ENCODE results near the gene AIP. TPM values are rescaled to one million over a fixed set of nuclear protein-coding genes. Genes with fewer than 3 reads are reported as not detected.

Gene AIP
- total RNA-seq, 3 donors from 2014 or later: 66.4 to 84.5 (median 69.8) TPM

GRCh38 chr11:67514116-67514515, 31.3 kb downstream of the AIP start:
- Histone ChIP-seq H3K36me3 (no peaks in the 10 kb centered on the region), H3K4me3 (no peak overlapping the region), H3K27me3 (no peaks in the 10 kb centered on the region), H3K9me3 (no peaks in the 10 kb centered on the region), H3K4me1 (no peaks in the 10 kb centered on the region), H3K27ac (no peak overlapping the region)
- TF ChIP-seq CTCF (IDR thresholded peaks at IDR 0.05) (no peak), POLR2A (IDR thresholded peaks at IDR 0.05) (no peak), POLR2AphosphoS5 (IDR thresholded peaks at IDR 0.05) (no peak)
- no peak for DNase-seq (ENCODE audit: low spot score in 2 of 2)
- intact Hi-C loops (cut with DNase I; ENCODE audit: low total_unique reads): no loop called here

DNA sequence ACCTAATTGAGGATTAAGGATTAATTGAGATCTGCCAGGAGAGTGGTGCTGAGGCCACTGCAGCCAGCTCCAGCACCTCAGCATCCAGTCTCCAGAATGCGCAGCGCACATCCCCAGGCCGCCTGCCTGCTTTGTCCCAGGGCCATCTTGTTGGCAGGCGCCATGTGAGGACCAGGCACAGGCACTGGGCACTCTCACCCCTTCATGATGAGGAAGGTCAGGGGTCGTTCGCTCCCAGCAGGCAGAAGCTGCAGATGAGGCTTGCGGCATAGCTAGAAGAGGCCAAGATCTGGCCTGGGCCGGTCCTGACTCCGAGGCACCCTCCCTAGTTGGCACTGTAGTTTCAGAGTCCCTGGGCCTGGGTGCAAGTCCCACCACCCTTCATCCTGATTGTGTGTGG, 34.0 kb downstream of the AIP start:
- no peak for DNase-seq (ENCODE audit: low spot score in 2 of 2)
- H3K27ac ChIP-seq: no peak overlapping the region
- no peaks in the 10 kb centered on the region for H3K9me3 ChIP-seq
- TF ChIP-seq POLR2A (IDR thresholded peaks at IDR 0.05) (no peak), CTCF (IDR thresholded peaks at IDR 0.05) (no peak), POLR2AphosphoS5 (IDR thresholded peaks at IDR 0.05) (no peak)
- H3K4me3 ChIP-seq: no peak overlapping the region
- H3K27me3 ChIP-seq: no peaks in the 10 kb centered on the region
- intact Hi-C loops (cut with DNase I; ENCODE audit: low total_unique reads): no loop called here
- H3K4me1 ChIP-seq: no peaks in the 10 kb centered on the region
- no peaks in the 10 kb centered on the region for H3K36me3 ChIP-seq

GRCh38 chr11:67517784-67518552, 35.1 kb downstream of the AIP start:
- no peak overlapping the region for H3K27ac ChIP-seq
- no peaks in the 10 kb centered on the region for H3K9me3 ChIP-seq
- H3K27me3 ChIP-seq: no peaks in the 10 kb centered on the region
- no peaks in the 10 kb centered on the region for H3K36me3 ChIP-seq
- intact Hi-C loops (cut with DNase I; ENCODE audit: low total_unique reads): no loop called here
- H3K4me1 ChIP-seq: no peaks in the 10 kb centered on the region
- no peak overlapping the region for H3K4me3 ChIP-seq
- no peak for DNase-seq (ENCODE audit: low spot score in 2 of 2)
- TF ChIP-seq CTCF (IDR thresholded peaks at IDR 0.05): no peak

DNA sequence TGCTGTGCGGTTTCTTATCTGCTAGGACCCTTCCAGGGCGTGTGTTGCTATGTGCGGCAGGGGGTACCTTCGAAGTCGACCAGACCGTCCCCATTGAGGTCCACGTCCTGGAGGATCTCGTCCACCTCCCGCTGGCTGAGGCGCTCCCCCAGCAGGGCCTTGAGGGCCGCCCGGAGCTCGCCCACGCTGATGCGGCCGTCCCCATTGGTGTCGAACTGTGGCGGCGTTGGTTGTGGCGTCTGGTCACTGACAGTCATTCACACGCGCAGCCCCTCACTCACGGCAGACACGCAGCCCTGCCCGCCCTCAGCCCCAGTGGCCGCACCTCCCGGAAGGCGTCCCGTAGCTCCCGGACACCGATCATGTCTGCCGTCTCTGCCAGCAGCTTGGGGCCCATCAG, 36.9 kb downstream of the AIP start:
- H3K36me3 ChIP-seq: no peaks in the 10 kb centered on the region
- DNase-seq (ENCODE audit: low spot score in 2 of 2): no peak

More for the DNA sequence above, 36.9 kb downstream of the AIP start:
- no peak overlapping the region for H3K4me3 ChIP-seq
- H3K27ac ChIP-seq: no peak overlapping the region
- no peaks in the 10 kb centered on the region for H3K4me1 ChIP-seq
- no peaks in the 10 kb centered on the region for H3K9me3 ChIP-seq
- peaks cover 0 to 8% of the 10 kb centered on the region in 2 donors for H3K27me3 ChIP-seq
- intact Hi-C loops (cut with DNase I; ENCODE audit: low total_unique reads): loop anchor here (5.0 kb wide), 1 partner anchor 1707 kb away; no protein-coding TSS in a partner anchor
- TF ChIP-seq POLR2AphosphoS5 (IDR thresholded peaks at IDR 0.05) (no peak), CTCF (IDR thresholded peaks at IDR 0.05) (no peak), POLR2A (IDR thresholded peaks at IDR 0.05) (no peak)
